Measurements from ENCODE around the gene COL8A2. TPM values are rescaled to one million over a fixed set of nuclear protein-coding genes. Genes with fewer than 3 reads are reported as not detected.
A peak's percentile ranks its signal among the peaks of the same experiment; 100 is the strongest.

COL8A2 gene
- total and polyA plus RNA-seq, 2 of the 4 experiments (the other 2 are of a cell fraction): 0.54 to 1.1 TPM

DNA sequence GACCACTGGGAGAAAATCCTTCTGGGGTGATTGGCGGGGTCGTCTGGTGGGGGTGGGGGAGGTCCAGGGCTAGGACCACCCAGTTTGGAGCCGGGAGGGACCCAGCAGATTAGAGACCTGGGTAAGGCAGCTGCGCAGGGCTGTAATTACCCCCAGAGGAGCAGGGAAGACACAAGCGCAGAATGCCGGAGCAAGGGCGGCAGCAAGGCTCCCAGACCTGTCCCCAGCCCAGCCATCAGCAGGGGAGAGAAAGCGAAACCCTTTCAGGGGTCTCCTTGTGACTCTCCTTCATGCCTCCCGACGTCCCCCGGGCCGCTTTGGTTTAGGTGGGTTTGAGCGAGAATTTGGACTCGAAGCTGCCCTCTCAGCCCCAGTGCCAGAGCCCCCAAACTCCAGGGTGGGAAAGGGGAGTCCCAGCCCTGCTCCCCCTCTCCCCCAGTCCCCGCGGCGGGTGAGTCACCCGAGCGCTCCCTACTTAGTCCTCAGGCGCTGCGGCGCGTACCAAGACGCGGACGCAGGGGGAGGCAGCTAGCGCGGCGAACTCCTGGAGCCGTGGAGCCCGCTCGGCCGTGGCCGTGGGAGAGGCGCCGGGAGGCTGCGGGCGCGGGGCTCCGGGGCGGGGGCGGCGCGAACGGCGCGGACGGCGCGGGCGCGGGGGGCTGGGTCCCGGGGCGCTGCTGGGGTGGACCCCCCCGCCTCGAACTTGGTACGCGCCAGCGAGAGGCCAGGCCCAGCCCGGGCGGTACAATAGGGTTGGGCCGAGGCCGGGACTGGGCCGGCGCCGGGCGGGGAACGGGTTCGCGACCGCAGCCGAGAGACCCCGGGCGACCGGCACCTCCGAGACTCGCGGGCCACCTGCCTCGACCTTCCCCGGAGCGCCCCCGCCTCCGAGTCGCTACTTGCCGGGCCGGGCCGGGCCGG, 30.6 kb upstream of the COL8A2 start, which contains the start of gene MAP7D1:
Gene MAP7D1 (plus strand): TSS at position 753 of the 921 bp plus-strand sequence. CDS start 258 bp downstream, outside the sequence.
- Histone ChIP-seq H4K8ac (ENCODE audit: low read depth in 2 of 2, low read length in 2 of 2) (peak within 1 kb of the TSS; percentile 85 to 89), H2AK9ac (replicated peaks; ENCODE audit: low read depth, low read length, poor library complexity) (peak within 1 kb of the TSS; percentile 100), H3K9ac (ENCODE audit: low read depth, low read length) (peak within 1 kb of the TSS; percentile 99), H4K20me1 (ENCODE audit: insufficient read depth, low read length) (peaks cover 42% of the 10 kb centered on the region), H3K4ac (ENCODE audit: low read depth, low read length) (peak within 1 kb of the TSS; percentile 98), H3K9me1 (ENCODE audit: insufficient read depth, low read length) (peaks cover 28% of the 10 kb centered on the region), H2BK5ac (ENCODE audit: low read depth, low read length, poor library complexity, severe bottlenecking) (peak within 1 kb of the TSS; percentile 99), H4K91ac (ENCODE audit: insufficient read depth, low read depth, low read length) (peak within 1 kb of the TSS; percentile 94), H3K79me1 (ENCODE audit: low read depth in 1 of 2, low read length in 2 of 2) (peaks cover 12 to 53% of the 10 kb centered on the region in 2 experiments; a peak in 3 of 4 replicates), H3K36me3 (ENCODE audit: control insufficient read depth, insufficient read depth, low read length) (peaks cover 12% of the 10 kb centered on the region), H3K18ac (ENCODE audit: low read depth, low read length) (peak within 1 kb of the TSS; percentile 89), H3K27me3 (ENCODE audit: control insufficient read depth, insufficient read depth, low read length) (no peaks in the 10 kb centered on the region), H2AFZ (replicated peaks; ENCODE audit: low read length, poor library complexity) (peak within 1 kb of the TSS; percentile 90), H3K4me2 (ENCODE audit: low read depth, low read length) (peak within 1 kb of the TSS; percentile 95), H3K27ac (ENCODE audit: insufficient read depth, low read length) (peak within 1 kb of the TSS; percentile 97), H2BK20ac (ENCODE audit: low read depth, low read length) (peak within 1 kb of the TSS; percentile 54; the same call in 1 of the 2 replicates), H3K14ac (replicated peaks; ENCODE audit: low read depth, low read length) (peak within 1 kb of the TSS; percentile 96), H2AK5ac (ENCODE audit: low read depth, low read length) (peak within 1 kb of the TSS; percentile 98), H3K4me1 (ENCODE audit: control insufficient read depth, insufficient read depth, low read length) (peaks cover 29% of the 10 kb centered on the region), H3K4me3 (ENCODE audit: insufficient read depth, low read depth, low read length) (peak within 1 kb of the TSS; percentile 98), H3K23ac (ENCODE audit: low read depth, low read length) (peak within 1 kb of the TSS; percentile 97), H4K5ac (ENCODE audit: low read depth, low read length) (peak within 1 kb of the TSS; percentile 81), H3K56ac (ENCODE audit: extremely low read depth, insufficient read depth, low read length) (peak within 1 kb of the TSS; percentile 95), H2BK120ac (ENCODE audit: low read depth, low read length) (peak within 1 kb of the TSS; percentile 85), H2BK15ac (ENCODE audit: low read depth, low read length) (peak within 1 kb of the TSS; percentile 86; the same call in 2 of the 3 replicates), H3K9me3 (ENCODE audit: control insufficient read depth, insufficient read depth, low read length) (no peaks in the 10 kb centered on the region)
- POLR2A ChIA-PET (ENCODE audit: unreplicated experiment): no interaction called here
- in situ Hi-C loops (cut with MboI; ENCODE audit: low sequenced_read_pairs): no loop called here
- 0% methylated on average over 46 of the region's 88 CpGs; no CpG with 5 or more reads in 1 of the 2 experiments for WGBS, 2 experiments (ENCODE audit: extremely low coverage in 2 of 2, insufficient read length in 1 of 2)
- intact Hi-C loops (cut with micrococcal nuclease): loop anchor here (5.0 kb wide), 1 partner anchor 47 kb away; no protein-coding TSS in a partner anchor
- CTCF ChIA-PET: interaction anchor here (2.3 kb wide), 1 partner anchor 32 kb away, joined by 10 read pairs; no protein-coding TSS in a partner anchor
- ATAC-seq (ENCODE audit: low read depth) (peak; percentile 84), DNase-seq (peak; percentile 80)
- no TSS peak for BruUV-seq (replicated peaks)
- dilution Hi-C loops (cut with HindIII; ENCODE audit: low sequenced_read_pairs, unreplicated experiment): no loop called here
- TF ChIP-seq RCOR1 (IDR thresholded peaks at IDR 0.05; ENCODE audit: insufficient replicate concordance, low read length) (no peak), CHD1 (IDR thresholded peaks at IDR 0.05; ENCODE audit: low read depth, low read length) (peak; percentile 49; the same call in 1 of the 2 replicates), MAZ (IDR thresholded peaks at IDR 0.05; ENCODE audit: borderline replicate concordance, low read depth, low read length) (peak; percentile 72; the same call in 1 of the 2 replicates), BHLHE40 (IDR thresholded peaks at IDR 0.05; ENCODE audit: low read depth, low read length) (peak; percentile 91), MAFK (IDR thresholded peaks at IDR 0.05; ENCODE audit: low read depth, low read length) (no peak), SMC3 (IDR thresholded peaks at IDR 0.05; ENCODE audit: low read depth, low read length) (no peak), NFE2L2 (IDR thresholded peaks at IDR 0.05; ENCODE audit: low read depth, low read length) (no peak), RAD21 (IDR thresholded peaks at IDR 0.05; ENCODE audit: low read length) (no peak), FOS (IDR thresholded peaks at IDR 0.05; ENCODE audit: low read depth, low read length) (peak; percentile 73), CEBPB (IDR thresholded peaks at IDR 0.05; ENCODE audit: low read depth, low read length) (no peak)
- TF ChIP-seq, protein P1, sequence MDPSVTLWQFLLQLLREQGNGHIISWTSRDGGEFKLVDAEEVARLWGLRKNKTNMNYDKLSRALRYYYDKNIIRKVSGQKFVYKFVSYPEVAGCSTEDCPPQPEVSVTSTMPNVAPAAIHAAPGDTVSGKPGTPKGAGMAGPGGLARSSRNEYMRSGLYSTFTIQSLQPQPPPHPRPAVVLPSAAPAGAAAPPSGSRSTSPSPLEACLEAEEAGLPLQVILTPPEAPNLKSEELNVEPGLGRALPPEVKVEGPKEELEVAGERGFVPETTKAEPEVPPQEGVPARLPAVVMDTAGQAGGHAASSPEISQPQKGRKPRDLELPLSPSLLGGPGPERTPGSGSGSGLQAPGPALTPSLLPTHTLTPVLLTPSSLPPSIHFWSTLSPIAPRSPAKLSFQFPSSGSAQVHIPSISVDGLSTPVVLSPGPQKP (IDR thresholded peaks at IDR 0.05; ENCODE audit: borderline replicate concordance, low read depth, low read length): no peak
- TF ChIP-seq, protein P2, sequence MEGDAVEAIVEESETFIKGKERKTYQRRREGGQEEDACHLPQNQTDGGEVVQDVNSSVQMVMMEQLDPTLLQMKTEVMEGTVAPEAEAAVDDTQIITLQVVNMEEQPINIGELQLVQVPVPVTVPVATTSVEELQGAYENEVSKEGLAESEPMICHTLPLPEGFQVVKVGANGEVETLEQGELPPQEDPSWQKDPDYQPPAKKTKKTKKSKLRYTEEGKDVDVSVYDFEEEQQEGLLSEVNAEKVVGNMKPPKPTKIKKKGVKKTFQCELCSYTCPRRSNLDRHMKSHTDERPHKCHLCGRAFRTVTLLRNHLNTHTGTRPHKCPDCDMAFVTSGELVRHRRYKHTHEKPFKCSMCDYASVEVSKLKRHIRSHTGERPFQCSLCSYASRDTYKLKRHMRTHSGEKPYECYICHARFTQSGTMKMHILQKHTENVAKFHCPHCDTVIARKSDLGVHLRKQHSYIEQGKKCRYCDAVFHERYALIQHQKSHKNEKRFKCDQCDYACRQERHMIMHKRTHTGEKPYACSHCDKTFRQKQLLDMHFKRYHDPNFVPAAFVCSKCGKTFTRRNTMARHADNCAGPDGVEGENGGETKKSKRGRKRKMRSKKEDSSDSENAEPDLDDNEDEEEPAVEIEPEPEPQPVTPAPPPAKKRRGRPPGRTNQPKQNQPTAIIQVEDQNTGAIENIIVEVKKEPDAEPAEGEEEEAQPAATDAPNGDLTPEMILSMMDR (conservative IDR thresholded peaks at IDR 0.05; ENCODE audit: low read depth, low read length): no peak
- TF ChIP-seq, protein P3, sequence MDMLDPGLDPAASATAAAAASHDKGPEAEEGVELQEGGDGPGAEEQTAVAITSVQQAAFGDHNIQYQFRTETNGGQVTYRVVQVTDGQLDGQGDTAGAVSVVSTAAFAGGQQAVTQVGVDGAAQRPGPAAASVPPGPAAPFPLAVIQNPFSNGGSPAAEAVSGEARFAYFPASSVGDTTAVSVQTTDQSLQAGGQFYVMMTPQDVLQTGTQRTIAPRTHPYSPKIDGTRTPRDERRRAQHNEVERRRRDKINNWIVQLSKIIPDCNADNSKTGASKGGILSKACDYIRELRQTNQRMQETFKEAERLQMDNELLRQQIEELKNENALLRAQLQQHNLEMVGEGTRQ (IDR thresholded peaks at IDR 0.05; ENCODE audit: low read depth, low read length): no peak
